ENCODE measurements around the gene OXNAD1. TPM values are rescaled to one million over a fixed set of nuclear protein-coding genes. Genes with fewer than 3 reads are reported as not detected.

Gene OXNAD1
- total RNA-seq, 1 experiment from 2014 or later = 23.7 TPM

DNA sequence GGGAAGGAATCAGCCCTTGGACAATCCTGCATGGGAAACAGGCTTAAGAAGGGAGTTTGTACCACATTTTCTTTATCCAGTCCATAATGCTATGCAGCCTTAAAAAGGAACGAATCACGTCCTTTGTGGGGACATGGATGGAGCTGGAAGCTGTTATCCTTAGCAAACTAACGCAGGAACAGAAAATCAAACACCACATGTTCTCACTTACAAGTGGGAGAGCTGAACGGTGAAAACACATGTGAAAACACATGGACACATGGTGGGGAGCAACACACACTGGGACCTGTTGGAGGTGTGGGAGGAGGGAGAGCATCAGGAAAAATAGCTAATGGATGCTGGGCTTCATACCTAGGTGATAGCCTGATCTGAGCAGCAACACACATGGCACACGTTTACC is 70.3 kb downstream of the OXNAD1 start:
- Mint-ChIP-seq H3K4me3 (no peak overlapping the region), H3K4me1 (peaks cover 0 to 6% of the 10 kb centered on the region in 2 experiments; a peak in 3 of 4 replicates), H3K27me3 (ENCODE audit: low read depth) (no peaks in the 10 kb centered on the region), H3K27ac (peak overlapping the region in 1 of 3 experiments; percentile 50; a peak in 1 of 7 replicates), H3K9me3 (peaks cover 13% of the 10 kb centered on the region in 2 experiments), H3K36me3 (ENCODE audit: insufficient read depth in 1 of 3, low read depth in 3 of 3) (peaks cover 30 to 47% (median 44%) of the 10 kb centered on the region in 3 experiments)
- no peak overlapping the region for H3K4me2 ChIP-seq (ENCODE audit: insufficient read depth, insufficient read length, low read length)
- no peak overlapping the region for H4K8ac ChIP-seq (replicated peaks; ENCODE audit: insufficient read length, low read depth, low read length)
- H3K27me3 ChIP-seq (ENCODE audit: insufficient read depth, low read length) = no peaks in the 10 kb centered on the region
- H3K79me2 ChIP-seq (ENCODE audit: insufficient read depth, low read length) = no peaks in the 10 kb centered on the region
- no peak overlapping the region for H4K5ac ChIP-seq (ENCODE audit: insufficient read length, low read depth, low read length)
- no peaks in the 10 kb centered on the region for H4K20me1 ChIP-seq (ENCODE audit: control insufficient read depth, insufficient read depth, insufficient read length)
- H3K4me1 ChIP-seq (ENCODE audit: insufficient read depth, low read length) = peaks cover 3% of the 10 kb centered on the region; the same call in 1 of the 2 replicates
- no peak overlapping the region for H3K4ac ChIP-seq (ENCODE audit: low read depth, low read length)
- H3K23me2 ChIP-seq (ENCODE audit: insufficient read length, low read depth, low read length, poor library complexity, severe bottlenecking) = no peaks in the 10 kb centered on the region
- H2AFZ ChIP-seq (ENCODE audit: low read length) = no peak overlapping the region
- no peak overlapping the region for H2AK5ac ChIP-seq (ENCODE audit: insufficient read length, low read length)
- no peak overlapping the region for H3K14ac ChIP-seq (ENCODE audit: insufficient read depth, low read length)
- no CpG with 5 or more reads among the region's 5 CpGs for WGBS (ENCODE audit: extremely low coverage, insufficient read length, low lambda C conversion rate)
- no peak overlapping the region for H4K91ac ChIP-seq (ENCODE audit: insufficient read length, low read depth, low read length)
- no peak overlapping the region for H3K9ac ChIP-seq (ENCODE audit: extremely low read depth, insufficient read length, low read length)
- H3K56ac ChIP-seq (ENCODE audit: insufficient read length, low read depth, low read length) = no peak overlapping the region
- TF ChIP-seq, protein P1, sequence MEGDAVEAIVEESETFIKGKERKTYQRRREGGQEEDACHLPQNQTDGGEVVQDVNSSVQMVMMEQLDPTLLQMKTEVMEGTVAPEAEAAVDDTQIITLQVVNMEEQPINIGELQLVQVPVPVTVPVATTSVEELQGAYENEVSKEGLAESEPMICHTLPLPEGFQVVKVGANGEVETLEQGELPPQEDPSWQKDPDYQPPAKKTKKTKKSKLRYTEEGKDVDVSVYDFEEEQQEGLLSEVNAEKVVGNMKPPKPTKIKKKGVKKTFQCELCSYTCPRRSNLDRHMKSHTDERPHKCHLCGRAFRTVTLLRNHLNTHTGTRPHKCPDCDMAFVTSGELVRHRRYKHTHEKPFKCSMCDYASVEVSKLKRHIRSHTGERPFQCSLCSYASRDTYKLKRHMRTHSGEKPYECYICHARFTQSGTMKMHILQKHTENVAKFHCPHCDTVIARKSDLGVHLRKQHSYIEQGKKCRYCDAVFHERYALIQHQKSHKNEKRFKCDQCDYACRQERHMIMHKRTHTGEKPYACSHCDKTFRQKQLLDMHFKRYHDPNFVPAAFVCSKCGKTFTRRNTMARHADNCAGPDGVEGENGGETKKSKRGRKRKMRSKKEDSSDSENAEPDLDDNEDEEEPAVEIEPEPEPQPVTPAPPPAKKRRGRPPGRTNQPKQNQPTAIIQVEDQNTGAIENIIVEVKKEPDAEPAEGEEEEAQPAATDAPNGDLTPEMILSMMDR (conservative IDR thresholded peaks at IDR 0.05) = no peak
- no peak overlapping the region for H2BK120ac ChIP-seq (ENCODE audit: low read depth, low read length, poor library complexity, severe bottlenecking)
- no peak overlapping the region for H3K23ac ChIP-seq (ENCODE audit: insufficient read length, low read depth, low read length)
- no peaks in the 10 kb centered on the region for H3K79me1 ChIP-seq (ENCODE audit: insufficient read depth, low read depth, low read length, poor library complexity, severe bottlenecking)
- no peak overlapping the region for H2BK20ac ChIP-seq (ENCODE audit: low read depth, low read length, poor library complexity, severe bottlenecking)
- H2BK15ac ChIP-seq (ENCODE audit: low read depth, low read length) = no peak overlapping the region
- no peak overlapping the region for H3T11ph ChIP-seq (ENCODE audit: low read length)
- no peak overlapping the region for H3K27ac ChIP-seq (ENCODE audit: insufficient read length, low read depth, low read length)
- no peaks in the 10 kb centered on the region for H3K9me3 ChIP-seq (ENCODE audit: control insufficient read depth, low read depth, low read length)
- no peak overlapping the region for H3K18ac ChIP-seq (ENCODE audit: insufficient read length, low read depth, low read length)
- H2BK12ac ChIP-seq (ENCODE audit: insufficient read length, low read depth, low read length) = no peak overlapping the region
- no peak overlapping the region for H2BK5ac ChIP-seq (ENCODE audit: insufficient read length, low read length)
- no peak for DNase-seq
